GM10847 (cell line): ENCODE measurements around the gene OPRD1.

Experiments used
- POLR2A ChIP-seq: IDR thresholded peaks from 2 replicates; pipeline ENCODE4 v1.6.1; 2011; ENCODE audit not compliant: insufficient read length; ENCODE audit errors: extremely low read depth

The OPRD1 gene

DNA sequence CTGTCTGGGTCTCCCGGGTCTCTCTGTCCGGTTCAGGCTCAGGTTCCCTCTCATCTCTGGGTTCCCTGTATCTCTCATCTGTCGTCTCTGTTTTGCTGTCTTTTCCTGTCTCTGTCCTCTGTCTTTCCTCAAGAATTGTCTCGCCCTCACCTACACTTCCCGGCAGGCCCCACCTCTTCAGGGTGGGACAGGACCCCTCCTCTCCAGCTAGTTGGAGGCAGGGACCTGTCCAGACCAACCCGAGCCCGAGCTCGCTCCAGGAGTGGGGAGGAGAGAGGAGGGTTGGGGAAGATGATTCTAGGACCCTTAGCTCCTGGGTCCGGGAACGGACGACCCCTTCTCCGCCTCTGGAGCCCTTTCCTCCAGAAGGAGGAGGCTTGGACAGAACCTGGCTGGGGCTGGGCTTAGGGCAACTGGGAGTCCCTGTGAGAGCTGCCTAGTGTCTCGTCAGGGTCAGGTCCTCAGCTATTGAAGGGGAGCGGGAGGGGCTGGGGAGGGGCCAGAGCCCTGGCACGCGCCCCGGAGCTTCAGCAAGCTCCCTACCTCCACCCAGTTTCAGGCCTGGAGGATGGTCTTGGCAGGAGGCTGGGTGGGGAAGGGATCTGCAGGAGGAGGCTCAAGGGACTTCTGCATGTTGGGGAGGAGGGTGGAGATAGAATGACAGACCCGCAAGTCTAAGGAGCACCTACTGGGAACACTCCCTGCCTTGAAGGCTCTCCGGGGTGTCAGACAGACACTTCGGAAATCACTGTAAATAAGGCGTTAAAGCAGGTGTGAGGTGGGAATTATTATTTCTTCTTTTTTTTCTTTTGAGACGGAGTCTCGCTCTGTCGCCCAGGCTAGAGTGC is 76.1 kb downstream of the OPRD1 start:
- no peak for TF ChIP-seq POLR2A

DNA sequence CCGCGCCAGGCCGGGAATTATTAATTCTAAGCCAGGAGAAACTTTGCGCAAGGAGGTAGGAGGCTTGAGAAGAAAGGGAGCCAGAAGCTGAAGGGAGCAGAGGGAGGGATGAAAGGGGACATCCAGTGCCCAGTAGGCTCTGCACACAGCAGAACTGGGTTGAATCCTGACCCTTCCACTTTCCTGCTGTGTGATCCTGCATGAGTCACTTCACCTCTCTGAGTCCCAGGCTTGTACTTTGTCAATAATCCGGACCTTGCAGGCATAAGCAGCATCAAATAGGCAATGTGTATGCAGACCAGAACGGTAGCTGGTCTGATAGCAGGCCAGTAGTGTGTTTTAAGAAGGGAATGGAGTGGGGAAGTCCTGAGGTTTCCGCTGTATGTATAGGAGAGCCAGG is 76.9 kb downstream of the OPRD1 start:
- TF ChIP-seq POLR2A, result no peak

DNA sequence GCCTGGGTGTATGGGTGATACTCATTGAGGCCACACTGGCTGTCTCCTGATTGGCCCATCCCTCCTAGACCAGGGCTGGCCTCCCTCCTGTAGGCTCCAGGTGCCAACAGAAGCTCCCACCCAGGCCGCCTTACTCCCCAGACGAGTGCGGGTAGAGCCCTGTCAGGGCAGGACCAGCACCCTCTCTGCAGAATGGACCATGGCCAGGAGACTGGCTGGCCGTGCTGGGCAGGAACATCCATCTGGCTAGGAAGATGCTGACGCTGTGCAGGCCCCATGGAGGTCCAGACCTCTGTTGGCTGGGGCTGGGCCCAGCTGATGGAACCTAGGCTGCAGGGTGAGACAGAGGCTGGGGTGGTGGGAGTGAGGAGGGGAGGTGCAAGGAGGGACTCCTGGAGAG is 77.4 kb downstream of the OPRD1 start:
- TF ChIP-seq POLR2A, result no peak

DNA sequence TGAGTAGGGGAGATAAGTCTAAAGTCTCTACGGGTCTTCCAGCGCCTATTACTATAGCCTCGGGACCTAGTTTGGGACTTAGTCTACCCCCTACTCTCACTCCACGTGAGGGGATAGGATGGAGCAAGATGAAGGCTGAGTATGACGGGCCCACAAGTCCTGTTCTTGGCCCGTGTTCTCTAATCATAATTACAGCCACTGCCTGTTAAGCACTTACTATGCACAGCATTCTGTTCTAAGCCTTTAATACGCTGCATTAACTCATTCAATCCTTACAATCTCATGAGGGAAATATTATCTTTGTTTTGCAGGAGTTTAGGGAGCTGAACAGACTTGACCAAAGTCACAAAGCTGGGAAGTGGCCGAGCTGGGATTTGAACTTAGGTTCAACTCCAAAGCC is 78.5 kb downstream of the OPRD1 start:
- TF ChIP-seq POLR2A, result no peak

DNA sequence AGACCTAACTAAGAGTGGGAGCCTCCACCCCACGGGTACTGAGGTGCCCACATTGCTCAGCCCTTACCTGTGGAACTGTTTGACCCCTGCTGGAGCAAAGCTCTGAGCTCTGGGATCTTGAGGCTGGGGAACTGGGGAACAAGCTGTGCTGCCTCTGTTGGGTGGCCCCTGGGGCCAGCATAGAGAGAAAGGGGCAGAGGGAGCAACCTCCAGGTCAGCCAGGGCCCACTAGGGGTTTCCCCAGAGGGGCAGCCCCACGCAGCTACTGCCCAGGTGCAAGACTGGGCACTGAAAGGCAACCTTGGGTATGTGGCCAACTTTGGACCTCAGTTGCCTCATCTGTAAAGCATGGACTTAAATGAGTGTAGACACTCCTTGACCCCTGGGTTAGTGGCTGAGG is 78.9 kb downstream of the OPRD1 start:
- TF ChIP-seq POLR2A, result no peak

DNA sequence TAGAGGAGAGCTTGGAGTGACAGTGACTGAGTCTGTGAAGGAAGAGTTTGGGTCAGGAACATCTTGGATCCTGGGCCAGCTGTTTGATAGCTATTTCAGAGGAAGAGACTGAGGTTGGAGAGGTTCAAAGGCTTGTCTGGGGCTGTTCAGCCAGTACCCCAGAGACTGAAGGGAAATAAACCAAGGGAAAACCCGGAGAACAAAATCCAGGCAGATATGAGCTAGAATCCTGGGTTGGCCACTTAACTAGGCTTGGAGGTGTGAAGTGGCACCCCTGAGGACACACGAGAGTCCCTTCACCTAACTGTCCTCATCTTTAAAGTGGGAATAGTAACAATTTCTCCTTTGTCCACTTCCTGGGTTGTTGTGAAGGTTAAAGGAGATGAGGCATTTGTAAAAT is 79.3 kb downstream of the OPRD1 start:
- TF ChIP-seq POLR2A, result no peak

DNA sequence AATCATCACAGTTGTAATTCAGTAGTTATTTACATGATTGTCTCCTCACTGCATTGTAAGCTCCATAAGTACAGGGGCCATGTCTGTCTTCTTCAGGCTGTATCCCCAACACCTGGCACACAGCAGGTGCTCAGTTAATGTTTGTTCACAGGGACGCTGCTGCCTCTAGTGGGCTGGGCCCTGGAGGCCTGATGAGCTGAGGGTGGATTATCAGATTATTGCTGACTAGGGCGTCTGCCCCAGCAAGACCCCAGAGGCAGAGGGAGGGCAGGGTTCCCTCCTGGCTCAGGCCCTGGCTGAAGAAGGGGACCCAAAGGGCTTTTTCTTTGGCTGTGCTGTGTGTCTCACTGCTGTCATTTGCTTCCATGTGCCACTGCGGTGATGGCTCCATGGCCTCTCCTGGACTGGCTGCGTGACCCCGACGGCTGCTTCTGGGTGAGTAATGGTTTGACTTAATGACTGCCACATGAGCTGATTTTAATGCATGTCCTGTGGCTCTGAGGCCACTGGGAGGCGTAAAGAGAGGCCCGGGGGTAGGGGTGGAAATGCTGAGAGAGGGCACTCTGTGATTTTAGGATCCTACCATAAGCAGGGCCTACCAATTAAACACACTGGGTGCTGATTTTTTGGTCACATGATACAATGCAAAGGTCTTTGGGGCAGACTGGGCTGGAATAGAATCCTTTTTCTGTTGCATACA is 81.6 kb downstream of the OPRD1 start:
- no peak for TF ChIP-seq POLR2A

DNA sequence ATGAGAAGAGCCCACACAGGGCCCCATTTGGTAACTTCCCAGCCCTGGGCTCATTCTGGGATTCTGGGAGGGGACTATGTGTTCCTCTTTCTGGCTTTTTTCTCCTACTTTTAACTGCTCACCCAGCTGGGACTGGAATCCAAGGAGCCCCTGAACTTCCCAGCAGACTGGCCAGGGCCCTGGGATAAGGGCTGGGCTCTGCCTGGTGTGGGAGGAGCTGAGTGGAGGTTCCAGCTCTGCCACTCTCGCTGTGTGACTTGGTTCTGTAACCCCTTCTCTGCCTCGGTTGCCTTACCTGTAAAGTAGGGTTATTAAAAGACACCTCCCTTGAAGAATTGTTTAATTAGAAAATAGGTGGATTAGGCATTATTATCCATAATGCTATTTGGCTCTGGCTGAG is 82.8 kb downstream of the OPRD1 start:
- TF ChIP-seq POLR2A, result no peak

DNA sequence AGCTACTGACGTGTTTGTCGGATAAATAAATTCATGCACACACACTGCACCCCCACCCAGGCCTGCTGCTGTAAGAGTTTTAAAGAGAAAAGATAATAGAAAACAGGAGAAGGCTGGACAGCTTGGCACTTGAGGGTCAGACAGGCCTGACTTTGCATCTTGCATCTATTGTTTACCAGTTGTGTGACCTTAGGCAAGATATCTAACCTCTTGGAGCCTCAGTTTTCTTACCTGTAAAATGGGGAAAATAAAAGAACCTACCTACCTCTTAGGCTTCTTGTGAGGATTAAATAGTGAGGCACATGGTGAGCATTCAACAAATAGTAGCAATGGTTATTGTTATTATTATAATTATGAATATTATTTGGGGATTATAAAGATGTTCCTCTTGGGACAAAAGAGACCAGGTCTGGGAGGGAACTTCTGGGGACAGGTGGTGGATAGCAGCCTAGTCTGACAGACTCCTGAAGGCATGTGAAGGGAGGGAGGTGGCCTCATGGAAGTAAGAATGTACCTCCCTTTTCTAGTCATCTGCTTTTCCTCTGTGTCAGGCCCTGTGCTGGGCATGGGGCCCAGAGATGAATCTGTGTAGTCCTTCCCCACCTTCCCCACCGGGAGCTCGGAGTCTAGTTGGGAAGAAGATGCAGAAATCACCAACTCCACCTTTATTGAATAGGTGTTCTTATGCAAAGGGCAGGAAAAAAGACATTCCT is 84.1 kb downstream of the OPRD1 start:
- no peak for TF ChIP-seq POLR2A

DNA sequence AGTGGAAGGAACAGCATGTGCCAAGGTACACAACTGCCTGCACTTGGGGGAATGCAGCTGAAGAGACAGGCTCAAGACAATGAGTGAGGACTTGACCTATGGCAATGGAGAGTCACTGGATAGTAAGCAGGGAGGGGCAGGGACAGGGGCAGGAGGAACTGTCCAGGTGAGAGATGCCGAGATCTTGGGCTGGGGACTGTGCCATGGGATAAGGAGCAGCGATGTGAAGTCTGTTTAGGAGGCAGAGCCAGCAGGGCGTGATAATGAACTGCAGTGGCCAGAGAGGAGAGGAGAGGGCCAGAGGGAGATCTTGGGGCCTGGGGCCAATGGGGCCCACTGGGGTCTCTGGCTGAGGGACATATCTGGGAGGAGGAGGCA is 84.6 kb downstream of the OPRD1 start:
- no peak for TF ChIP-seq POLR2A

DNA sequence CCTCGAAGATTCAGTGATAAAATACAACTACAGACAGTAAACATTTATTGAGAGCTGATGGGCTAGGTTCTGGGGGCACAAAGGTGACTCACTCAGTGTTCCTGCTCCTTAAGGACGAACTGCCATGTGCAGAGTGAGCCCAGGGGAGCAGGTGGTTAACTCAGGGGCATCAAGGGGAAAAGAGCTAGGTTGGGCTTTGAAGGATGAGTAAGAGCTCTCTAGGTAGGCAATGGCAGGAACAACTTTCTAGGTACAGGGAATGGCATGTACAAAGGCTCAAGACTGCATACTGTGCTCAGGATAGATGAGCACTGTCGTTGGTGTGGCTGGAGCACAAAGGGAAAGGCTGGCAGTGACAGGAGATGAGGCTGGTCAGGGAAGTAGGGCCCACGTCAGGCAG is 85.8 kb downstream of the OPRD1 start:
- TF ChIP-seq POLR2A, result no peak

DNA sequence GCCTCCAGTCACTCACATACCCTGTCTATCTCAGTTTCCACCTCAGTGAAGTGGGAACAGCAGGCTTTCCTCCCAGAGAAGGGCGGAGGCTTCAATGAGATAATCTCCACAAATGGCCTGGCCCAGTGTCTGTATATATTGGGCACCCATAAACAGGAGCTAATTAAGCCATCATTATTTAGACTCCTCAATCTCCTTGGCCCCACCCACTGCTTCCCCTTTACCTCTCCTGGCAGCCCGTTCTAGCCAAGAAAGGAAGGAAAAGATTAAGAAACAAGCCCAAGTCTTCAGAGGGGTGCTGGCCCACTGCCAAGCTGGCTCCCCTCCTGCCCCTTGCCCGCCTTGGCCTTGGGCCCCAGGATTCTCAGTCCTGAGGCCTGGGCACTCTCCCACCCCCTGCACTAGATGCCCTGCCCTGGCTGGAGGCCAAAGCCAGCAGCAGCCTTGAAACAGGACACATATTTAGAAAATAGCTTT is 86.5 kb downstream of the OPRD1 start:
- TF ChIP-seq POLR2A, result no peak

DNA sequence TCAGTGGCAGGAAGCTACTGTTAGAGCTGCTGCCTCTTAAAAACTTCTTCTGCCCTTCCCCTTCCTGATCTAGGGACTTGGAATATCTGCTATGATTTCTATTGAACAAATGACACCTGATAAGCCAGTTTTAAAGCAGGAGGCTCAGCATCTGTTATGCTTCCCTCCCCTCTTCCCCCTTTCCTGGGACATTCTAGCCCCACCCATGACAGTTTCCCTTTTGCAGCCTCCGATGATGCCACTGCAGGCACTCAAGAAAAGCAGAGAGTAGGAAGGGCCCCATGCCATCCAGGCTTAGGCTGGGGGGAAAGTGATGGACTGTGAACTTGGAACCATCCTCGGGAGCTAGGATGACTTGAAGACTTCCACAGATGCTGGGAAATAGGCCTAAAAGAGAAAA is 87.3 kb downstream of the OPRD1 start:
- TF ChIP-seq POLR2A, result no peak

DNA sequence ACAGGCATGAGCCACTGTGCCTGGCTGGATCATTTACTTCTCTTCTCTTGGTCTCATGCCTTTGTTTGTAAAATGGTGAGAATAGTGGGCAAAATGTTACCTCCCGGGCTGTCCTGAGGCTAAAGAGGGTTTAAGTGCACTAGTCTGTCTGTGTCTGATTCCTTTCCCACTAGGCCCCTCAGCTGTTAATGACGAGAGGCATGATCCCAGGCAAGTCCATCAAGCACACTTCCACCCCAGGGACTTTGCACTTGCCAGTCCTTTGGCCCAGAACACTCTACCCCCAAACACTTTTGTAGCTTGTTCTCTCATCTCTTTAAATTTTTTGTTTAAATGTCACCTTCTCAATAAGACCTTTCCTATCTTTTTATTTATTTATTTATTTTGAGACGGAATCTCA is 88.6 kb downstream of the OPRD1 start:
- no peak for TF ChIP-seq POLR2A

DNA sequence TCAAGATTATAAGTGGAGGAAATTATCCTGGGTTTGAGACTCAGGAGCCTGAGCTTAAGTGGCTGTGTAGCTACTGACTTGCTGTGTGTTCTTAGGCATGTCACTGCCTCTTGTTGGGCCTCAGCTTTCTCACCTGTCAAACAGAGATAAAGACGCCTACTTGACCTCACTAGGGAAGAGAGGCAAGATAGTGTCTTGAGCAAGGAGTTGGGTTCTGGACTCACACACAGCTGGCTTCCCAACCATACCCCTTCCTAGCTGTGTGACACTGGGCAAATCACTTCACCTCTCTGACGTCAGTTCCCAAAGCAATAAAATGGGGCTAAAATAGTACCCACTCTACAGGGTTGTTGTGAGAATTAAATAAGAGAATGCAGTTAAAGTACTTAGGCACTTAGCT is 90.8 kb downstream of the OPRD1 start:
- no peak for TF ChIP-seq POLR2A
